LNCAP (cell line): Measurements from ENCODE around the gene GIGYF2.

Experiments
- CTCF ChIP-seq: fragments of 450-650 bp; IDR thresholded peaks from 2 replicates; pipeline ENCODE4 v1.5.1; 2017; ENCODE audit warnings: mild to moderate bottlenecking

Gene GIGYF2

GRCh38 chr2:232680006-232680405 is 17.1 kb upstream of the GIGYF2 start:
- no peak for TF ChIP-seq CTCF

- TF ChIP-seq CTCF: no peak
Measured at GRCh38 chr2:232681527-232681926, 15.6 kb upstream of the GIGYF2 start.

GRCh38 chr2:232683368-232683767 is 13.8 kb upstream of the GIGYF2 start:
- no peak for TF ChIP-seq CTCF

GRCh38 chr2:232687382-232688160 is 9.6 kb upstream of the GIGYF2 start:
- TF ChIP-seq CTCF: no peak

- no peak for TF ChIP-seq CTCF
Measured at GRCh38 chr2:232688201-232688600, 8.9 kb upstream of the GIGYF2 start.

- no peak for TF ChIP-seq CTCF
Measured at GRCh38 chr2:232689152-232689910, 7.8 kb upstream of the GIGYF2 start.

GRCh38 chr2:232693344-232693743 is 3.8 kb upstream of the GIGYF2 start:
- no peak for TF ChIP-seq CTCF
